Loucy (cell line): ENCODE results near the gene TTC7B.

ENCODE experiments used
- CTCF ChIP-seq: fragments of 200-600 bp; sonication (generic); conservative IDR thresholded peaks from 2 replicates; pipeline ENCODE4 v1.5.1; 2014; ENCODE audit warnings: mild to moderate bottlenecking, antibody characterized with exemption, low read length
- EZH2phosphoT487 ChIP-seq: fragments of 200-600 bp; IDR thresholded peaks from 2 replicates; pipeline ENCODE4 v1.6.1; 2018; ENCODE audit warnings: antibody characterized with exemption, mild to moderate bottlenecking, moderate library complexity, borderline replicate concordance

DNA sequence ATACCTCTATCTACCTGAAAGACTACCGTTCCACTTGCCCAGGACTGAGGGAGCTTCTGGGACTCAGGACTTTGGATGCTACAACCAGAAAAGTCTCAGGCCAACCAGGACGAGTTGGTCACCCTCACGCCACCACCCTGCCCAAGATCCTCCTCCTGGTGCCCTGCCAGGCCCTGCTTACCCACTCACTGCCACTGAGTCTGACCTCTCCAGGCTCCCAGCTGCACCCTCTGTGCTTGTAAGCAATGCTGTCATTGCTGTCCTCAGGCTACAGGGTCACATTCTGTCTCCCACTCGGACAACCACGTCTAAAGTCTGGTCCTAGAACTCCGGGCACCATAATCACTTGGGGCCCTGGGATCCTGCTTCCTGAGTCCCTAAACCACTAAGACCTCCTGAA is 9.2 kb downstream of the TTC7B start:
- TF ChIP-seq CTCF: no peak
- no peak for TF ChIP-seq EZH2phosphoT487
